HepG2 (cell line): ENCODE results near the gene ZNF705A.
"Not testable (repeated sequence)": the region's sequence is repeated elsewhere in the genome, so short reads cannot be mapped to it uniquely, and the experiment has no call there.

ENCODE experiments used
- FOSL2 ChIP-seq: sonication (generic); formaldehyde crosslinking; IDR thresholded peaks from 2 replicates; pipeline ENCODE4 v1.4.0; 2020; ENCODE audit warnings: missing genetic modification reagents
- HINFP ChIP-seq: sonication (generic); formaldehyde crosslinking; IDR thresholded peaks from 2 replicates; pipeline ENCODE4 v1.4.0; 2020; ENCODE audit warnings: low read depth, mild to moderate bottlenecking, missing genetic modification reagents
- HNF4A ChIP-seq: sonication (generic); formaldehyde crosslinking; IDR thresholded peaks from 2 replicates; pipeline ENCODE4 v1.4.0; 2020; ENCODE audit warnings: missing genetic modification reagents
- IRF1 ChIP-seq: sonication (generic); formaldehyde crosslinking; IDR thresholded peaks from 2 replicates; pipeline ENCODE4 v1.4.0; 2020; ENCODE audit warnings: low read depth, mild to moderate bottlenecking, missing genetic modification reagents
- RAD51 ChIP-seq: fragments of 450-650 bp; IDR thresholded peaks from 2 replicates; pipeline ENCODE4 v1.6.1; 2016; ENCODE audit warnings: borderline replicate concordance
- TRIM24 ChIP-seq: sonication (generic); formaldehyde crosslinking; IDR thresholded peaks from 2 replicates; pipeline ENCODE4 v1.8.0; 2022; ENCODE audit warnings: mild to moderate bottlenecking, missing genetic modification reagents

- not testable (repeated sequence) for TF ChIP-seq FOSL2 (CRISPR knock-in tag); RAD51; IRF1 (CRISPR knock-in tag); HNF4A (CRISPR knock-in tag); TRIM24 (CRISPR knock-in tag); HINFP (CRISPR knock-in tag)
Measured at GRCh38 chr12:8184206-8184605, 27.4 kb downstream of the ZNF705A start.
